Esophagus muscularis mucosa (tissue), 4 donors: Measurements from ENCODE around the gene NTM. TPM values are rescaled to one million over a fixed set of nuclear protein-coding genes. Genes with fewer than 3 reads are reported as not detected.
A peak's percentile ranks its signal among the peaks of the same experiment; 100 is the strongest.

Source experiments
- DNase-seq: peaks from one replicate; pipeline ENCODE4 v3.0.0-alpha.2; 2017; ENCODE audit errors: extremely low spot score
- H3K27ac ChIP-seq, 4 donors: fragments of 200-600 bp; sonication (generic); replicated peaks in 1 of 4; 1 replicate in 3 of 4; 2 replicates in 1 of 4; pipeline ENCODE4 v1.5.1; 2016 to 2019; ENCODE audit warnings: mild to moderate bottlenecking in 1 of 4
- H3K27me3 ChIP-seq, 4 donors: fragments of 200-600 bp; sonication (generic); one replicate each; pipeline versions ENCODE4 v1.5.1 to v1.6.0; 2016 to 2019
- H3K36me3 ChIP-seq, 4 donors: fragments of 200-600 bp; sonication (generic); one replicate each; pipeline ENCODE4 v1.5.1; 2016 to 2019
- H3K4me1 ChIP-seq, 4 donors: fragments of 200-600 bp; sonication (generic); one replicate each; pipeline ENCODE4 v1.5.1; 2016 to 2019
- H3K4me3 ChIP-seq, 4 donors: fragments of 200-600 bp; sonication (generic); 1 replicate in 2 of 4; 2 replicates in 2 of 4; pipeline ENCODE4 v1.5.1; 2016 to 2019; ENCODE audit warnings: mild to moderate bottlenecking in 4 of 4, moderate library complexity in 1 of 4
- H3K9me3 ChIP-seq, 4 donors: fragments of 200-600 bp; sonication (generic); 1 replicate in 3 of 4; 2 replicates in 1 of 4; pipeline ENCODE4 v1.5.1; 2016 to 2019
- CTCF ChIP-seq, 3 experiments: fragments of 200-600 bp in 2 of 3; fragments of 450-650 bp in 1 of 3; sonication (generic) in 2 of 3; IDR thresholded peaks; one replicate each; pipeline ENCODE4 v1.5.1; 2017 to 2019; ENCODE audit warnings: antibody characterized with exemption in 3 of 3, mild to moderate bottlenecking in 2 of 3, moderate library complexity in 1 of 3
- EP300 ChIP-seq: sonication (generic); formaldehyde crosslinking; IDR thresholded peaks from one replicate; pipeline ENCODE4 v1.6.1; 2017; ENCODE audit warnings: antibody characterized with exemption
- POLR2A ChIP-seq: fragments of 450-650 bp; IDR thresholded peaks from one replicate; pipeline ENCODE4 v1.6.1; 2017; ENCODE audit warnings: antibody characterized with exemption, moderate library complexity, mild to moderate bottlenecking, low read depth
- POLR2AphosphoS5 ChIP-seq, 2 donors: sonication (generic); formaldehyde crosslinking; IDR thresholded peaks; one replicate each; pipeline ENCODE4 v1.6.1; 2017; ENCODE audit warnings: antibody characterized with exemption in 2 of 2
- WGBS: methylation state at CpG from one replicate; pipeline ENCODE4 v1.1.5; 2018; 5-methylcytosine and 5-hydroxymethylcytosine counted together
- intact Hi-C: fragments of 100-400 bp; cut with DNase I; formaldehyde crosslinking; loops from one replicate; pipeline ENCODE4 v1.15.1; 2023
- total RNA-seq, 4 donors: library from RNA; depleted of rRNA; stranded (reverse); fragments of >200 nt; gene quantifications; one replicate each; pipeline versions ENCODE4 v1.1.0 to v1.2.1, GENCODE V29; 2016

NTM gene
- total RNA-seq, 4 donors from 2014 or later, result 5.6 to 25.3 (median 8.3) TPM

GRCh38 chr11:131393691-131394090, 23.3 kb downstream of the NTM start:
- Histone ChIP-seq H3K9me3 (no peaks in the 10 kb centered on the region), H3K36me3 (no peaks in the 10 kb centered on the region), H3K4me3 (no peak overlapping the region), H3K4me1 (no peaks in the 10 kb centered on the region), H3K27me3 (peaks cover 0 to 6% (median 0%) of the 10 kb centered on the region in 4 donors), H3K27ac (no peak overlapping the region)
- TF ChIP-seq POLR2AphosphoS5 (IDR thresholded peaks at IDR 0.05), result no peak
- intact Hi-C loops, result no loop called here
- DNase-seq, result no peak
- 92% methylated on average over 7 of the region's 7 CpGs for WGBS

- no peaks in the 10 kb centered on the region for H3K4me1 ChIP-seq
These were observed 27.3 kb downstream of the NTM start for GRCh38 chr11:131397675-131398074.

GRCh38 chr11:131402040-131402439, 31.6 kb downstream of the NTM start:
- TF ChIP-seq CTCF (IDR thresholded peaks at IDR 0.05), result no peak
- no peak for TF ChIP-seq POLR2AphosphoS5 (IDR thresholded peaks at IDR 0.05)
- no peak for TF ChIP-seq EP300
- no peak for TF ChIP-seq POLR2A
- H3K4me3 ChIP-seq, result no peak overlapping the region
- H3K36me3 ChIP-seq, result no peaks in the 10 kb centered on the region
- DNase-seq, result no peak
- intact Hi-C loops, result no loop called here
- no peak overlapping the region for H3K27ac ChIP-seq
- peaks cover 0 to 3% (median 0%) of the 10 kb centered on the region in 4 donors for H3K27me3 ChIP-seq
- 40% methylated on average over 1 of the region's 1 CpG for WGBS
- H3K4me1 ChIP-seq, result no peaks in the 10 kb centered on the region
- H3K9me3 ChIP-seq, result no peaks in the 10 kb centered on the region

More at GRCh38 chr11:131397675-131398074, 27.3 kb downstream of the NTM start:
- Histone ChIP-seq H3K36me3 (no peaks in the 10 kb centered on the region), H3K4me3 (no peak overlapping the region), H3K9me3 (no peaks in the 10 kb centered on the region), H3K27ac (no peak overlapping the region), H3K27me3 (no peaks in the 10 kb centered on the region)
- no peak for DNase-seq
- WGBS, result 77% methylated on average over 3 of the region's 3 CpGs
- intact Hi-C loops, result no loop called here
- TF ChIP-seq CTCF (IDR thresholded peaks at IDR 0.05) (no peak), POLR2AphosphoS5 (IDR thresholded peaks at IDR 0.05) (no peak), EP300 (no peak), POLR2A (no peak)

- H3K36me3 ChIP-seq, result no peaks in the 10 kb centered on the region
- DNase-seq, result no peak
- H3K27me3 ChIP-seq, result peaks cover 0 to 3% (median 0%) of the 10 kb centered on the region in 4 donors
- WGBS, result 93% methylated on average over 9 of the region's 9 CpGs
- TF ChIP-seq CTCF (IDR thresholded peaks at IDR 0.05) (no peak), POLR2A (no peak), POLR2AphosphoS5 (IDR thresholded peaks at IDR 0.05) (no peak)
- no peak overlapping the region for H3K4me3 ChIP-seq
- H3K27ac ChIP-seq, result no peak overlapping the region
- no peaks in the 10 kb centered on the region for H3K9me3 ChIP-seq
- H3K4me1 ChIP-seq, result no peaks in the 10 kb centered on the region
- intact Hi-C loops, result no loop called here
These were observed 33.6 kb downstream of the NTM start for GRCh38 chr11:131404010-131404409.

GRCh38 chr11:131408025-131408640, 37.7 kb downstream of the NTM start:
- TF ChIP-seq POLR2A, result no peak
- TF ChIP-seq EP300, result no peak
- peak in 2 of 3 experiments; percentile 9 to 16 for TF ChIP-seq CTCF (IDR thresholded peaks at IDR 0.05)
- WGBS, result 55% methylated on average over 5 of the region's 5 CpGs
- intact Hi-C loops, result no loop called here

More at GRCh38 chr11:131408025-131408640, 37.7 kb downstream of the NTM start:
- H3K4me1 ChIP-seq, result no peaks in the 10 kb centered on the region
- no peak for DNase-seq
- no peak overlapping the region for H3K4me3 ChIP-seq
- H3K36me3 ChIP-seq, result no peaks in the 10 kb centered on the region
- no peaks in the 10 kb centered on the region for H3K9me3 ChIP-seq
- no peak overlapping the region for H3K27ac ChIP-seq
- H3K27me3 ChIP-seq, result peaks cover 0 to 3% (median 0%) of the 10 kb centered on the region in 4 donors
